Bronchus fibroblast of lung (primary cell): ENCODE data around the gene UHRF2. TPM values are rescaled to one million over a fixed set of nuclear protein-coding genes. Genes with fewer than 3 reads are reported as not detected.

ENCODE experiments used
- total RNA-seq: library from RNA; depleted of rRNA; stranded (reverse); fragments of >200 nt; gene quantifications from 2 replicates; pipeline ENCODE4 v1.2.3, GENCODE V29; 2015

Gene UHRF2
- total RNA-seq, result 35.5 and 37.0 TPM in 2 replicates

GRCh38 chr9:6412487-6413364, at the start of gene UHRF2:
Gene UHRF2, plus strand, starts transcription at chr9:6413199. Its CDS starts 292 bp downstream, at chr9:6413491.

Other genes starting within 250 kb of the UHRF2 start
- 0.15 and 0.17 TPM in 2 replicates for gene IL33, start 197.4 kb upstream of the UHRF2 start, total RNA-seq
- gene TPD52L3, start 84.8 kb upstream of the UHRF2 start, total RNA-seq, result not detected in 2 replicates
- 0.30 and 0.34 TPM in 2 replicates for gene GLDC, start 232.5 kb downstream of the UHRF2 start, total RNA-seq